Stimulated activated CD4-positive, alpha-beta T cell treated with anti-CD3 and anti-CD28 coated beads, TNF-alpha, amount 100 ng/mL, for 48 hours (primary cell): ENCODE results near the gene CBX4.

Experiments
- DNase-seq, 3 donors: peaks; one replicate each; pipeline ENCODE4 v3.0.0-alpha.2; 2020; ENCODE audit warnings: low read depth in 3 of 3

The CBX4 gene

GRCh38 chr17:79839356-79840268 lies at the start of gene CBX4:
TSS of gene CBX4 (minus strand) at chr17:79839440. CDS start at chr17:79839251, 189 bp downstream.
- DNase-seq = peak; percentile 73 to 89 (median 83)

DNA sequence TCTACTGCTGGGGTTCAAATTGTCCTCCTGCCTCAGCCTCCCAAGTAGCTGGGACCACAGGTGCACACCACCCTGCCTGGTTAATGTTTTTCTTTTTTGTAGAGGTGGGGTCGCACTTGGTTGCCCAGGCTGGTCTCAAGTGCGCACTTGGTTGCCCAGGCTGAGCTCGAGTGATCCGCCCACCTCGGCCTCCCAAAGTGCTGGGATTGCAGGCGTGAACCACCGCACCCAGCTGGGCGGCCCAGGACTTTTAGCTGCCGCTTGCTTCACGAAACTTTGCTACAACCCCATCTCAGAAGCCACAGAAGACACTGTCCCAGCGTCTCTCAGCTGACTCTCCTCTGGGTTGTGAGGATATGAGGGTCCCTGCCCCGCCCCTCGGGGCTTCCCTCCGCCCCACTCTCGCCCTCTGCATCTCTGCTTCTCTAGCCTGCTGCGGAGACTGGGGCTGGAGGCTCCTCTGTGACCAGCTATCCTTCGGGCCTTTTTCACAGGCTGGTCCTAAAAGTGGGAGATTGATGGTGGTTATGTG lies 48.8 kb upstream of the CBX4 start:
- no peak for DNase-seq

DNA sequence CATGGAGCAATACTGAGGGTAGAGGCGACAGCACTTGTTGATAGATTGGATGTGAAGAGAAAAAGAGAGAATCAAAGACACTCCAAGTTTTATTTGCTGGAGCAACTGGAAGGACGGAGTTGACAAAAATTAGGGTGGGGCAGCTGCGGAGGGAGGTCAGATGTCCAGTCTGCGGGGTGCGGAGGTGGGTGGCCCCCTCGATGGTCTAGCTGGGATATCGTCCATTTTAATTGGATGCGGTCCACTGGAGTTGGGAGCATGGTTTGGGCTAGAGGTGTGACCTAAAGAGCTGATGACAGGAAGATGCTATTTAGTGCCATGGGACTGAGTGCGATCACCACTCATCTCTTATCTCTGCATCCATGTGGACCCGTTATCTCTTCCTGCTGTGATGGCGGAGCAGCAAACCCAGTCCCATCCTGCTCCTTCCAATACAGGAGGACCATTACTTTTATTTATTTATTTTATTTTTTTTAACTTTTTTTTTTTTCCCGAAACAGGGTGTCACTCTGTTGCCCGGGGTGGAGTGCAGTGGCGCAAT lies 48.3 kb upstream of the CBX4 start:
- no peak for DNase-seq

DNA sequence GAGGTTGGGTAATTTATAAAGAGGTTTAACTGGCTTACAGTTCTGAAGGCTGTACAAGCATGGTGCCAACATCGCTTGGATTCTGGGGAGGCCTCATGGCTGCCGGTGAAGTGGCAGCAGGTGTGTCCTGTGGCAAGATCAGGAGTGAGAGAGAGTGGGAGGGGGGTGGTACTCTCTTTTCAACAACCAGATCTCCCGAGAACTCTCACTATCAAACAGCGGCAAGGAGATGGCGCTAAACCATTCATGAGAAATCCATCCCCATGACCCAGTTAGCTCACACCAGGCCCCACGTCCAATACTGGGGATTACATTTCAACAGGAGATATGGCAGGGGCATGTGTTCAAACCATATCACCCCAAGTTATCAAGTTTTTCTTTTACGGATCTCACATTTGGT lies 44.0 kb upstream of the CBX4 start:
- DNase-seq = no peak

DNA sequence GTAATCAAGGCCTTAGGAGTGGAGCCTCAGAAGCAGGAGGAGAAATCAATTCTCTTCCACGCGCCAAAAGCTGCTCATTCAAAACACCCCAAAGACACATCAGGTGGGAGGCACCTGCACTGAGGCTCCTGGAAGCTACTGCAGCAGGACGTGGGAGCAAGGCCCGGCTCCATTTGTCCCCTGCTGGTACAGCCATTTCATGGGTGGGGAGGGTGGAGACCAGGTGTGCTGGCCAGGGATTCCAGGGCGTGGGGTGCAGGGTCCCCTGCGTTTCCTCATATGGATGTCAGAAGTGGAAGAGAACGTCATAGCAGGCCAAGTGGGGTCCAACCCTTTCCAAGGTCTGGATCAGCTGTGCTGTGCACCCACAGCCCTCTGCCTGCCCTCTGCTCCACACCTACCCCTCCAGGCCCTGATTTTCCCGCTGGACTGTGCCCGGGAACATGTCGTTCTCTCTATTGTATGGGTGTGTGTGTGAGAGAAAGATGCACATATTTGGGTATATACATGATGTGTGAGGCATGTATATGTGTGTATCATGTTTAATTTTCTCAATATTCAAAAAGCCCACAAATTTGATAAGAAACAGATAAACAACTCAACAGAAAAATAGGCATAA lies 39.2 kb upstream of the CBX4 start:
- DNase-seq = no peak

GRCh38 chr17:79877041-79877440 lies 37.8 kb upstream of the CBX4 start:
- no peak for DNase-seq

DNA sequence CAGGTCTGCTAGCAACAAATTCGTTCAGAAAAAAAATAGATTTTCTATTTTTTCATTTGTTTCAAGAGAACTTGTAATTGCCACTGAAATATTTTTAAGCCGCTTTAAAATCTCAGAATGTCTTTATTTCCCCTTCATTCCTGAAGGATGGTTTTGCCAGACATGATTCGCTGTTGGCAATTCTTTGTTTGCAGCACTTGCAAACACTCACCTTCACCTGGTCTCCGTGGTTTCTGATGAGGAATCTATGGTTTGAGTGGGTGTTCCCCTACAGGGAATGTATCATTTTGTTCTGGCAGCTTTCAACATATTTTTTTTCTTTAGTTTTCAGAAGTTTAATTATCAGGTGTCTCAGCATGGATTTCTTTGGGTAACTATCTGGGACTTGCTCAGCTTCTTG lies 36.3 kb upstream of the CBX4 start:
- no peak for DNase-seq

DNA sequence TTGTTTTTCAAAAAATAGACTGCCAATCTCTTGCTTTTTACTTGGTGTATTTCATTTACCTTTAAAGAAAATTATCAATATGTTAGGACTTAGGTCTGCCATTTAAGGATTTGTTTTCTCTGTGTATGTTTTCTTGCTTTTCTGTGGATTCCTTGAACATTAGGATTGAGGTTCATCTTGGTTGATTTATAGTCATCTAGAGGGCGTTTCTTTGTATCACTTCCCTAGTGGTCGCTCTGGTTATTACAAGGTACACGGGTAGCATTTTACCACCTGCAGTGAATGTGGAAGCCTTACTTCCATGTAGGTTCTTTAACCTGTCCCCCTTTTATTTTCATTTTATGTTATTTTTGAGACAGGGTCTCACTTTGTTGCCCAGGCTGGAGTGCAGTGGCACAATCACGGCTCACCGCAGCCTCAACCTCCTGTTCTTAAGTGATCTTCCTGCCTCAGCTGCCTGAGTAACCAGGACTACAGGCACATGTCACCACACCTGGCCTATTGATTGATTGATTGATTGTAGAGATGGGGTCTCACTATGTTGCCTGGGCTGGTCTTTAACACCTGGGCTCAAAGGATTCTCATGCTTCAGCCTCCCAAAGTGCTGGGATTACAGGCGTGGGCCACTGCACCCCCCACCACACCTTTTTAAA lies 35.2 kb upstream of the CBX4 start:
- peak in 1 of 3 donors; percentile 28 for DNase-seq

DNA sequence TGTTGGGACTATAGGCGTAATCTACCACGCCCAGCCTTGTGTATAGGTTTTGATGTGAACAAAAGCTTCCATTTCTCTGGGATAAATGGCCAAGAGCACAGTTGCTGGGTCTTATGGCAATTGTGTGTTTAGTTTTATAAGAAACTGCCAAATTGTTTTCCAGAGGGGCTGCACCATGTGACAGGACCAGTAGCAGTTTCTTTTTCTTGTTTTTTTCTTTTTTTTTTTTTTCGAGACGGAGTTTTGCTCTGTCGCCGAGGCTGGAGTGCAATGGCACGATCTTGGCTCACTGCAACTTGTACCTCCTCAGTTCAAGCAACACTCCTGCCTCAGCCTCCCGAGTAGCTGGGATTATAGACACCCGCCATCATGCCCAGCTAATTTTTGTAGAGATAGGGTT lies 34.3 kb upstream of the CBX4 start:
- DNase-seq = no peak

DNA sequence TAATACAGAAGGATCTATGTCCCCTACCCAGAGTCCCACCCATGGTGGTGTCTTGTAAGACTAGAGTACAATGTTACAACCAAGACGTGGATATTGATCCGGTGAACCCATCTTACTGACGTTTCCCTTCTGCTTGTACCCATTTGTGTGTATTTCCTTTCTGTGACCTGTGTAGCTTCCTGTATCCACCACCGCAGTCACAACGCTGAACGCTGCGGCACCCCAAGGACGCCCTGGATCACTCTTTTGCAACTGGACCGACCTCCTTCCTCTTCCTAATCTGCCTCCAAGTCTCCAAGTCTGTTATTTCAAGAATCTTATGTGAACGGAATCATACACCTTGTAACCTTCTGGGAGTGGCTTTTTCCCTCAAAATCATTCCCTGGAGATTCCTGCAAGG lies 33.5 kb upstream of the CBX4 start:
- no peak for DNase-seq

DNA sequence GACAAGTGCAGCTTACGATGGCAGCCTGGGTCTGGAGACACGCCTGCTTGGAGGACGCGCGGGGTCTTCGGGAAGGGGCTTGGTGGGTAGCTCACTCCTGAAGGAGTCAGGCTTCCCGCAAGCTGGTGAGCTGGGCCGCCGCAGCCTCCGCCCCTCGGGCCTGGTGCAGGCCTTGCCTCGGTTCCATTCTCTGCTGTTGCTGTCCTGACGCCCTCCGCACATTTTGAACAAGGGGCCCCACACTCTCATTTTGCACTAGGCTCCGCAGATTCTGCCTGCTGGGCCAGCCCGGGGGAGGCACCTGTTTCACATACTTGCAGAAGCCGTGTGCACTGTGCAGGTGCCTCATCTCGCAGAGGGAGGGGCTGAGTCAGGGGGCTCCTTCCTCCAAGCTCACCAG lies 31.9 kb upstream of the CBX4 start:
- DNase-seq = no peak

DNA sequence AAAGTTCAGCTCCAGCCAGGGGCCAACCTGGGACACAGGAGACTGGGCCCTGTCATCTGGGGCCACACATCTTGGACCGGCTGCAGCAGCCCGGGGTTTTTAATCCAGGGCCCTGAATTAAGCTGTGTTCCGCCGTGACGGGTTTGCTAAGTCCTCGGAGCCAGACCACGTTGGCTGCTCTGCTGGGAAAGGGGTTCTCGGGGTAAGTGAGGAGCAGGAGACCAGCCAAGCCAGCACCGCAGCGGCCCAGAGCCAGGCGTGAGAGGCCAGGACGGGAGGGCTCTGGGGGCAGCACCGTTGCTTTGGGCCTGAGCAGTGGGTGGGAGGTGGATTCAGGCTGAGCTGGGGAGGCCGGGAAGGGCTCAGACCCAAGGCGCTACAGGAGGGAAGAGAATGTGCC lies 31.3 kb upstream of the CBX4 start:
- DNase-seq = no peak

GRCh38 chr17:79866791-79867518 lies 27.7 kb upstream of the CBX4 start:
- no peak for DNase-seq

- no peak for DNase-seq
Observed at GRCh38 chr17:79865351-79866210, 26.3 kb upstream of the CBX4 start.

- no peak for DNase-seq
Observed at GRCh38 chr17:79864617-79865250, 25.5 kb upstream of the CBX4 start.

DNA sequence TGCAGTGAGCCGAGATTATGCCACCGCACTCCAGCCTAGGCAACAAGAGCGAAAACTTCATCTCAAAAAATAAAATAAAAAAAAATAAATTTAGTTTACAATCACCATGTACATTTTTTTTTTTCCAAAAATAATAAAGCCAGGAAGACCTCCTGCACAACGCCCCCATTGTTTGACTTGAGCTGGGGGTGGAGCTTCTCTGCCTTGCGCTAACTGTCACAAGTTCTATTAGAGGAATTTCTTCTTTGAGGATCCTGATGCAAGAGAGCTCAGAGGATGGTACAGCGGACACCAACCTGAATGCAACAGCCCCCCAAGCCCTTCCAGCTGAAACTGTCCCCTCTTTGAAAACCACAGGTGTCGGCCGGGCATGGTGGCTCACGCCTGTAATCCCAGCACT lies 24.9 kb upstream of the CBX4 start:
- no peak for DNase-seq

- DNase-seq = no peak
Observed at GRCh38 chr17:79862771-79863440, 23.7 kb upstream of the CBX4 start.

GRCh38 chr17:79862238-79862637 lies 23.0 kb upstream of the CBX4 start:
- DNase-seq = no peak

DNA sequence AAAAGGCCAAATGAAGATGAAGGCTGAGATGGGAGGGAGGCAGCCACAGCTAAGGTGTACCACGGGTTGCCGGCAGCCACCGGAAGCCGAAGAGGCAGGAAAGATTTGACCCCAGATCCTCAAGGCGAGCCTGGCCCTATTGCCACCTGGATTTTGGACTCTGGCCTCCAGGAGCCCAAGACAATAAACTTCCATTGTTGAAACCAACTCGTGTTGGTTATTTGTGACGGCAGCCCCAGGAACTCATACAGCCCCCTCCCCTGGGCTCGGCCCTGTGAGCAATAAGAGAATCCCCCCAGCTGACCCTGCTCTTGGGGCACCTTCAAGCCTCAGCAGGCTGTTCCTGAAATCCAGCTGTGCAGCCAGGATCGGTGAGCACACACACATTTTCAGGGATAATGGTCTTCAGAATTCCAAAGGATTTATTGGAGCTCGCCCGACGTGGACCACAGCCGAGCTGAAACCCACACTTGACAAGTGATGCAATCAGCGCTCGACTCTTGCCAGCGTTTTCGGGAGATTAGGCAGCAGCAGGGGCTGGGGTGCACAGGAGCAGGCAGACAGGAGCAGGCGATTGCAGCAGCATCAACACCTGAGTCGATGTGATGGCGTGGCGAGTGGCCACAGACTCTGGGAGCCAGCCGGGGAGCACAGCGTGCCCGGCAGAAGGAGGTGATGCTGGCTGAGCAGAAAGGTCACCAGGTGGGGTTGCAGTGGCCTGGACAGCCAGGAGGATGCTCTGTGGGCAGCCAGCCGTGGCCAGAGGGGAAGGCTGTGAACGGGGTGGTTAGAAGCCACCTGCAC lies 22.4 kb upstream of the CBX4 start:
- DNase-seq = no peak
